Neural cell (in vitro differentiated cells): Measurements from ENCODE around the gene PAK4.

Experiments used
- CTCF ChIP-seq: fragments of 450-650 bp; IDR thresholded peaks from 2 replicates; pipeline ENCODE4 v1.5.1; 2014; ENCODE audit warnings: antibody characterized with exemption, mild to moderate bottlenecking, moderate library complexity; ENCODE audit not compliant: poor library complexity, severe bottlenecking
- EP300 ChIP-seq: fragments of 450-650 bp; conservative IDR thresholded peaks from 2 replicates; pipeline ENCODE4 v1.6.1; 2014; ENCODE audit warnings: antibody characterized with exemption, mild to moderate bottlenecking, moderate library complexity; ENCODE audit not compliant: poor library complexity, severe bottlenecking
- POLR2AphosphoS5 ChIP-seq: IDR thresholded peaks from 2 replicates; pipeline ENCODE4 v1.6.1; 2012
- SMC3 ChIP-seq: fragments of 450-650 bp; conservative IDR thresholded peaks from 2 replicates; pipeline ENCODE4 v1.6.1; 2014; ENCODE audit warnings: antibody characterized with exemption, mild to moderate bottlenecking, moderate library complexity; ENCODE audit not compliant: poor library complexity
- TF ChIP-seq, protein P1 (sequence below): IDR thresholded peaks from 2 replicates; pipeline ENCODE4 v1.6.1; 2012; ENCODE audit warnings: borderline replicate concordance

DNA sequence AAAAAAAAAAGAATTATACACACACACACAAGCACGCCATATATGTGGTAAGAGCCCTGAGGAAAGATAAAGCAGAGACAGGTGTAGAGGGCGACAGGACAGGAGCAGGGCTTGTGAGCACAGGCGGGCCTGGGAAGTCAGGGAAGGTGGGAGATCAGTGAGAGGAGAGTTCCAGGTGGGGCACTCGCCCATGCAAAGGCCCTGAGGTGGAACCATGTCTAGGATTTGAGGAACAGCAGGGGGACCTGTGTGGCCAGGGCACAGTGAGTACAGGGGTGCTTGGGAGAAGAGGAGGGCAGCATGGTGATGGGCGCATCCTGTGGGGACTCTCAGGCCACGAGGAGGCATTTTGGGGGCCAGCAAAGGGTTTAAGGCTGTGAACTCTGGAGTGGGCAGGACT is 38.7 kb downstream of the PAK4 start:
- TF ChIP-seq CTCF (no peak), POLR2AphosphoS5 (no peak), SMC3 (no peak), EP300 (no peak)
- TF ChIP-seq, protein P1, sequence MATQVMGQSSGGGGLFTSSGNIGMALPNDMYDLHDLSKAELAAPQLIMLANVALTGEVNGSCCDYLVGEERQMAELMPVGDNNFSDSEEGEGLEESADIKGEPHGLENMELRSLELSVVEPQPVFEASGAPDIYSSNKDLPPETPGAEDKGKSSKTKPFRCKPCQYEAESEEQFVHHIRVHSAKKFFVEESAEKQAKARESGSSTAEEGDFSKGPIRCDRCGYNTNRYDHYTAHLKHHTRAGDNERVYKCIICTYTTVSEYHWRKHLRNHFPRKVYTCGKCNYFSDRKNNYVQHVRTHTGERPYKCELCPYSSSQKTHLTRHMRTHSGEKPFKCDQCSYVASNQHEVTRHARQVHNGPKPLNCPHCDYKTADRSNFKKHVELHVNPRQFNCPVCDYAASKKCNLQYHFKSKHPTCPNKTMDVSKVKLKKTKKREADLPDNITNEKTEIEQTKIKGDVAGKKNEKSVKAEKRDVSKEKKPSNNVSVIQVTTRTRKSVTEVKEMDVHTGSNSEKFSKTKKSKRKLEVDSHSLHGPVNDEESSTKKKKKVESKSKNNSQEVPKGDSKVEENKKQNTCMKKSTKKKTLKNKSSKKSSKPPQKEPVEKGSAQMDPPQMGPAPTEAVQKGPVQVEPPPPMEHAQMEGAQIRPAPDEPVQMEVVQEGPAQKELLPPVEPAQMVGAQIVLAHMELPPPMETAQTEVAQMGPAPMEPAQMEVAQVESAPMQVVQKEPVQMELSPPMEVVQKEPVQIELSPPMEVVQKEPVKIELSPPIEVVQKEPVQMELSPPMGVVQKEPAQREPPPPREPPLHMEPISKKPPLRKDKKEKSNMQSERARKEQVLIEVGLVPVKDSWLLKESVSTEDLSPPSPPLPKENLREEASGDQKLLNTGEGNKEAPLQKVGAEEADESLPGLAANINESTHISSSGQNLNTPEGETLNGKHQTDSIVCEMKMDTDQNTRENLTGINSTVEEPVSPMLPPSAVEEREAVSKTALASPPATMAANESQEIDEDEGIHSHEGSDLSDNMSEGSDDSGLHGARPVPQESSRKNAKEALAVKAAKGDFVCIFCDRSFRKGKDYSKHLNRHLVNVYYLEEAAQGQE = no peak
